MM.1S (cell line): ENCODE results near the gene STIM1.

Experiments used
- EZH2 ChIP-seq: fragments of 300-600 bp; sonication (generic); optimal IDR thresholded peaks from 2 replicates; pipeline ENCODE3; 2017; ENCODE audit warnings: low read depth, mild to moderate bottlenecking, antibody characterized with exemption, low read length, mixed read lengths
- EZH2phosphoT487 ChIP-seq: fragments of 300-600 bp; sonication (generic); IDR thresholded peaks from 2 replicates; pipeline ENCODE4 v1.6.1; 2018; ENCODE audit warnings: antibody characterized with exemption, low read length
- TF ChIP-seq, protein P1 (sequence below): fragments of 300-600 bp; sonication (generic); IDR thresholded peaks from 2 replicates; pipeline ENCODE4 v1.5.1; 2016; ENCODE audit warnings: antibody characterized with exemption, low read length, mixed read lengths

- TF ChIP-seq, protein P1, sequence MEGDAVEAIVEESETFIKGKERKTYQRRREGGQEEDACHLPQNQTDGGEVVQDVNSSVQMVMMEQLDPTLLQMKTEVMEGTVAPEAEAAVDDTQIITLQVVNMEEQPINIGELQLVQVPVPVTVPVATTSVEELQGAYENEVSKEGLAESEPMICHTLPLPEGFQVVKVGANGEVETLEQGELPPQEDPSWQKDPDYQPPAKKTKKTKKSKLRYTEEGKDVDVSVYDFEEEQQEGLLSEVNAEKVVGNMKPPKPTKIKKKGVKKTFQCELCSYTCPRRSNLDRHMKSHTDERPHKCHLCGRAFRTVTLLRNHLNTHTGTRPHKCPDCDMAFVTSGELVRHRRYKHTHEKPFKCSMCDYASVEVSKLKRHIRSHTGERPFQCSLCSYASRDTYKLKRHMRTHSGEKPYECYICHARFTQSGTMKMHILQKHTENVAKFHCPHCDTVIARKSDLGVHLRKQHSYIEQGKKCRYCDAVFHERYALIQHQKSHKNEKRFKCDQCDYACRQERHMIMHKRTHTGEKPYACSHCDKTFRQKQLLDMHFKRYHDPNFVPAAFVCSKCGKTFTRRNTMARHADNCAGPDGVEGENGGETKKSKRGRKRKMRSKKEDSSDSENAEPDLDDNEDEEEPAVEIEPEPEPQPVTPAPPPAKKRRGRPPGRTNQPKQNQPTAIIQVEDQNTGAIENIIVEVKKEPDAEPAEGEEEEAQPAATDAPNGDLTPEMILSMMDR = no peak
- no peak for TF ChIP-seq EZH2phosphoT487
- TF ChIP-seq EZH2 = no peak
Measured at GRCh38 chr11:3831378-3832239, 23.9 kb upstream of the STIM1 start.
